ENCODE data around the gene ENSA.

- TF ChIP-seq, protein P1, sequence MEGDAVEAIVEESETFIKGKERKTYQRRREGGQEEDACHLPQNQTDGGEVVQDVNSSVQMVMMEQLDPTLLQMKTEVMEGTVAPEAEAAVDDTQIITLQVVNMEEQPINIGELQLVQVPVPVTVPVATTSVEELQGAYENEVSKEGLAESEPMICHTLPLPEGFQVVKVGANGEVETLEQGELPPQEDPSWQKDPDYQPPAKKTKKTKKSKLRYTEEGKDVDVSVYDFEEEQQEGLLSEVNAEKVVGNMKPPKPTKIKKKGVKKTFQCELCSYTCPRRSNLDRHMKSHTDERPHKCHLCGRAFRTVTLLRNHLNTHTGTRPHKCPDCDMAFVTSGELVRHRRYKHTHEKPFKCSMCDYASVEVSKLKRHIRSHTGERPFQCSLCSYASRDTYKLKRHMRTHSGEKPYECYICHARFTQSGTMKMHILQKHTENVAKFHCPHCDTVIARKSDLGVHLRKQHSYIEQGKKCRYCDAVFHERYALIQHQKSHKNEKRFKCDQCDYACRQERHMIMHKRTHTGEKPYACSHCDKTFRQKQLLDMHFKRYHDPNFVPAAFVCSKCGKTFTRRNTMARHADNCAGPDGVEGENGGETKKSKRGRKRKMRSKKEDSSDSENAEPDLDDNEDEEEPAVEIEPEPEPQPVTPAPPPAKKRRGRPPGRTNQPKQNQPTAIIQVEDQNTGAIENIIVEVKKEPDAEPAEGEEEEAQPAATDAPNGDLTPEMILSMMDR (IDR thresholded peaks at IDR 0.05): no peak
- TF ChIP-seq POLR2A (IDR thresholded peaks at IDR 0.05): no peak
These were observed 8.5 kb downstream of the ENSA start for GRCh38 chr1:150620919-150621318.

All from adrenal gland (tissue), 5 donors.